ENCODE results near the gene NLRP10. TPM values are rescaled to one million over a fixed set of nuclear protein-coding genes. Genes with fewer than 3 reads are reported as not detected.

NLRP10 gene
- total and polyA plus RNA-seq, 2 donors (not counting 3 experiments of a cell fraction or from before 2014, with no cell fraction given) = not detected

- Histone ChIP-seq H3K36me3 (ENCODE audit: control insufficient read depth in 2 of 2, extremely low read depth in 1 of 2, insufficient read depth in 2 of 2, low read length in 2 of 2) (no peaks in the 10 kb centered on the region), H3K27me3 (ENCODE audit: control insufficient read depth in 2 of 2, insufficient read depth in 2 of 2, low read length in 2 of 2) (peaks cover 6 to 16% of the 10 kb centered on the region in 2 experiments), H3K9me1 (replicated peaks; ENCODE audit: control insufficient read depth, extremely low read depth, insufficient read depth, low read length) (no peaks in the 10 kb centered on the region), H3K9ac (replicated peaks; ENCODE audit: extremely low read depth, insufficient read depth, low read length) (no peak overlapping the region), H3K27ac (ENCODE audit: insufficient read depth, low read depth, low read length) (no peak overlapping the region), H3K79me2 (ENCODE audit: control insufficient read depth, insufficient read depth, low read length) (no peaks in the 10 kb centered on the region), H4K20me1 (replicated peaks; ENCODE audit: control insufficient read depth, extremely low read depth, insufficient read depth, low read length) (no peaks in the 10 kb centered on the region), H3K9me3 (replicated peaks; ENCODE audit: control insufficient read depth, insufficient read depth, low read length) (no peaks in the 10 kb centered on the region), H2AFZ (ENCODE audit: low read depth, low read length) (no peak overlapping the region), H3K4me2 (ENCODE audit: insufficient read depth, low read length) (no peak overlapping the region), H3K4me3 (replicated peaks in 1 of 3; ENCODE audit: insufficient read depth in 1 of 3, low read depth in 1 of 3, low read length in 3 of 3) (no peak overlapping the region), H3K4me1 (ENCODE audit: control insufficient read depth, extremely low read depth, insufficient read depth, low read length) (no peaks in the 10 kb centered on the region)
- no TSS peak for BruUV-seq (replicated peaks)
- dilution Hi-C loops (cut with MboI; ENCODE audit: extremely low pct_ligation_motif_present, low sequenced_read_pairs) (no loop called here), intact Hi-C loops (cut with micrococcal nuclease) (no loop called here)
- POLR2A ChIA-PET = no interaction called here
- FAIRE-seq (no peak), DNase-seq (ENCODE audit: low read depth, low spot score) (no peak)
- CTCF ChIA-PET = interaction anchor here (1.5 kb wide), 1 partner anchor 45 kb away, joined by 3 read pairs; no protein-coding TSS in a partner anchor
- TF ChIP-seq MYC (IDR thresholded peaks at IDR 0.05; ENCODE audit: low read depth, low read length) (no peak), FOS (IDR thresholded peaks at IDR 0.05; ENCODE audit: borderline replicate concordance, insufficient read depth, low read length) (no peak), POLR2A (IDR thresholded peaks at IDR 0.05; ENCODE audit: low read depth, low read length) (no peak), POLR2AphosphoS5 (IDR thresholded peaks at IDR 0.05; ENCODE audit: insufficient read depth, low read depth, low read length) (no peak), EZH2 (IDR thresholded peaks at IDR 0.05; ENCODE audit: borderline replicate concordance, low read depth, low read length, severe bottlenecking) (no peak), GATA2 (IDR thresholded peaks at IDR 0.05; ENCODE audit: insufficient read depth, insufficient read length, low read depth, low read length) (no peak), JUN (IDR thresholded peaks at IDR 0.05; ENCODE audit: borderline replicate concordance, insufficient read depth, insufficient read length, low read depth) (no peak), CTCF (IDR thresholded peaks at IDR 0.05; ENCODE audit: extremely low read depth in 1 of 2, insufficient read depth in 1 of 2, low read depth in 1 of 2, low read length in 2 of 2) (no peak)
Measured at GRCh38 chr11:7949934-7950333, 15.3 kb downstream of the NLRP10 start.

All from endothelial cell of umbilical vein (primary cell).